ENCODE results near the gene TMEM108. TPM values are rescaled to one million over a fixed set of nuclear protein-coding genes. Genes with fewer than 3 reads are reported as not detected.

TMEM108 gene
- total and polyA plus RNA-seq, 2 of the 4 experiments (the other 2 are of a cell fraction) = 0.18 to 2.2 TPM

- Histone ChIP-seq H2AK5ac (ENCODE audit: low read depth, low read length) (no peak overlapping the region), H3K14ac (replicated peaks; ENCODE audit: low read depth, low read length) (no peak overlapping the region), H3K36me3 (ENCODE audit: control insufficient read depth, insufficient read depth, low read length) (no peaks in the 10 kb centered on the region), H3K9me3 (ENCODE audit: control insufficient read depth, insufficient read depth, low read length) (no peaks in the 10 kb centered on the region), H2BK15ac (ENCODE audit: low read depth, low read length) (no peak overlapping the region), H3K4me1 (ENCODE audit: control insufficient read depth, insufficient read depth, low read length) (peaks cover 2% of the 10 kb centered on the region), H3K23ac (ENCODE audit: low read depth, low read length) (no peak overlapping the region), H3K56ac (ENCODE audit: extremely low read depth, insufficient read depth, low read length) (no peak overlapping the region), H3K27me3 (ENCODE audit: control insufficient read depth, insufficient read depth, low read length) (no peaks in the 10 kb centered on the region), H4K5ac (ENCODE audit: low read depth, low read length) (no peak overlapping the region), H4K91ac (ENCODE audit: insufficient read depth, low read depth, low read length) (no peak overlapping the region), H3K18ac (ENCODE audit: low read depth, low read length) (no peak overlapping the region), H3K9ac (ENCODE audit: low read depth, low read length) (no peak overlapping the region), H3K9me1 (ENCODE audit: insufficient read depth, low read length) (peaks cover 3% of the 10 kb centered on the region; the same call in 1 of the 2 replicates), H2AK9ac (replicated peaks; ENCODE audit: low read depth, low read length, poor library complexity) (no peak overlapping the region), H3K79me1 (ENCODE audit: low read depth in 1 of 2, low read length in 2 of 2) (no peaks in the 10 kb centered on the region), H3K4me2 (ENCODE audit: low read depth, low read length) (no peak overlapping the region), H3K27ac (ENCODE audit: insufficient read depth, low read length) (no peak overlapping the region), H2BK5ac (ENCODE audit: low read depth, low read length, poor library complexity, severe bottlenecking) (no peak overlapping the region), H3K4ac (ENCODE audit: low read depth, low read length) (no peak overlapping the region), H4K20me1 (ENCODE audit: insufficient read depth, low read length) (no peaks in the 10 kb centered on the region), H2BK20ac (ENCODE audit: low read depth, low read length) (no peak overlapping the region), H2AFZ (replicated peaks; ENCODE audit: low read length, poor library complexity) (no peak overlapping the region), H3K4me3 (ENCODE audit: insufficient read depth, low read depth, low read length) (no peak overlapping the region), H4K8ac (ENCODE audit: low read depth in 2 of 2, low read length in 2 of 2) (no peak overlapping the region), H2BK120ac (ENCODE audit: low read depth, low read length) (no peak overlapping the region)
- ChIA-PET POLR2A (ENCODE audit: unreplicated experiment) (no interaction called here), CTCF (interaction anchor here (0.6 kb wide), 1 partner anchor 199 kb away, joined by 3 read pairs; no protein-coding TSS in a partner anchor)
- in situ Hi-C loops (cut with MboI; ENCODE audit: low sequenced_read_pairs) (no loop called here), intact Hi-C loops (cut with micrococcal nuclease) (loop anchor here (10.0 kb wide), 1 partner anchor 472 kb away; no protein-coding TSS in a partner anchor), dilution Hi-C loops (cut with HindIII; ENCODE audit: low sequenced_read_pairs, unreplicated experiment) (no loop called here)
- no TSS peak for BruUV-seq (replicated peaks)
- no peak for DNase-seq
- TF ChIP-seq RAD21 (IDR thresholded peaks at IDR 0.05; ENCODE audit: low read length) (no peak), NFE2L2 (IDR thresholded peaks at IDR 0.05; ENCODE audit: low read depth, low read length) (no peak), ELK1 (IDR thresholded peaks at IDR 0.05; ENCODE audit: borderline replicate concordance, low read depth, low read length) (no peak), MAFK (IDR thresholded peaks at IDR 0.05; ENCODE audit: low read depth, low read length) (no peak), FOS (IDR thresholded peaks at IDR 0.05; ENCODE audit: low read depth, low read length) (no peak), SMC3 (IDR thresholded peaks at IDR 0.05; ENCODE audit: low read depth, low read length) (no peak)
- WGBS, 2 experiments (ENCODE audit: extremely low coverage in 2 of 2, insufficient read length in 1 of 2) = no CpG with 5 or more reads among the region's 1 CpG
- ATAC-seq (ENCODE audit: low read depth) = no peak
Measured at GRCh38 chr3:133442518-133442917, 404.3 kb downstream of the TMEM108 start.
